Activated CD4-positive, CD25-positive, alpha-beta regulatory T cell treated with anti-CD3 and anti-CD28 coated beads, Interleukin-2, amount 50 U/mL, for 16 hours (primary cell): ENCODE measurements around the gene NOS1AP.
"Not testable (repeated sequence)": the region's sequence is repeated elsewhere in the genome, so short reads cannot be mapped to it uniquely, and the experiment has no call there.

Experiments used
- DNase-seq: peaks from one replicate; pipeline ENCODE4 v3.0.0-alpha.2; 2020; ENCODE audit warnings: low read depth, low spot score

Gene NOS1AP

DNA sequence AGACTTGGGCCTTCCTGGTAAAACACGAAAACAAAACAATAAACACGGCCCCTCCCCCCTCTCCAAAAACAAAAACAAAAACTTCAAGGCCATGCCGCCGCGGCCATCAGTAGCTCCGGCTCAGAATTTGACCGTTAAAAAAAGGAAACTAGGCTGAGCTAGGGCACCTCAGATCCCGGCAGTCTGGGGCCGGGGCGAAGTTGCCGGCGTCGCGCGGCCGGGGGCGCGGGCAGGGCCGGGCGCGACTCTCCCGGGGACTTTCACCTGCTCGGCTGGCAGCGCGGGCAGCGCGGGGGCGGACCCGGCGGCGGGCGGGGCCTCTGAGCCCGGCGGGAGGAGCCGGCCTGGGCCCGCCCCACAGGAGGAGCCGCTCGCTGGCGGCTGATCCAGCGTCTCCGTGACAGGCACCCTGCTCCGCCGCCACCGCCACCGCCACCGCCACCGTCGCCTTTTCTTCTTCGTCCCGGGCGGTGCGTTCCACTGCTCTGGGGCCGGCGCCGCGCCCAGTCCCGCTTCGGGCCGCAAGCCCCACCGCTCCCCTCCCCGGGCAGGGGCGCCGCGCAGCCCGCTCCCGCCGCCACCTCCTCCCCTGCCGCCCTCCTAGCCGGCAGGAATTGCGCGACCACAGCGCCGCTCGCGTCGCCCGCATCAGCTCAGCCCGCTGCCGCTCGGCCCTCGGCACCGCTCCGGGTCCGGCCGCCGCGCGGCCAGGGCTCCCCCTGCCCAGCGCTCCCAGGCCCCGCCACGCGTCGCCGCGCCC is at the start of gene NOS1AP:
TSS of gene NOS1AP (plus strand) at position 358 of the 760 bp plus-strand sequence. CDS start 487 bp downstream, outside the sequence.
- DNase-seq: peak; percentile 36

DNA sequence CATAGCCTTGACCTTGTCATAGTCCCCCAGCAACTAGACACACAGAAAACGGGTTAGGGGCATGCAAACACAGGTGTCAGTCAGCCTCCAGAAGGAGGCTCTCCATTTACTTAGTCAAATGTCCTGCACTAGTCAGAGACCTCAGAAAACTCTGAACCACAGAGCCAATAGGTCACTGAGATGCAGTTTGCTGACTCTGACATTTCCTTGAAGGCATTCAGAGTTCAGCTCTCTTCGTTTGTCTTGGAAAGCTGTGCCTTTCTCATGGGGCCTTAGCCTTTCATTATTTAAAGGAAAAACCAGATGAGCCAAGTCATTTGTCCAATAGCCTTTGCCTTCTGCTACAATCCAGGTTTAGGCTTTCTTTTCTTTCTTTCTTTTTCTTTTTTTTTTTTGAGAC is 49.3 kb upstream of the NOS1AP start:
- no peak for DNase-seq

DNA sequence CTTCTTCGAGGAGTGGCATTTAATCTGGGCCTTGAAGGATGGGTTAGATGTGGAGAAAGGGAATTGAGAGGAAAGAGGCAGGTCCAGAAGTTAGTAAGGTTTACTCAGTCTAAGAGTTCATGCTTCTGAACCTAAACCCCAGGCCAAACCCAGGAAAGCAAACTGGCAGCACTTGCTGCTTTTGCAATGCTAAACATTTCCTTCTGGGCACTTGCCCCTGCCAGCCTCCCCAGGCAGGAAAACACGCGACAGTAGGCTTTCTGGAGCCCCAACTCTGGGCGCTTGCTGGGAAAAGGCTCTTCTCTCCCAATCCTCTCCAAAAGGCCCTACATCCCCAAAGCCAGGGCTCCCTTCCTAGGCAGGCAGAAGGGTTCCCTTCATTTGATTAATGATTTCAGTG is 48.4 kb upstream of the NOS1AP start:
- no peak for DNase-seq

DNA sequence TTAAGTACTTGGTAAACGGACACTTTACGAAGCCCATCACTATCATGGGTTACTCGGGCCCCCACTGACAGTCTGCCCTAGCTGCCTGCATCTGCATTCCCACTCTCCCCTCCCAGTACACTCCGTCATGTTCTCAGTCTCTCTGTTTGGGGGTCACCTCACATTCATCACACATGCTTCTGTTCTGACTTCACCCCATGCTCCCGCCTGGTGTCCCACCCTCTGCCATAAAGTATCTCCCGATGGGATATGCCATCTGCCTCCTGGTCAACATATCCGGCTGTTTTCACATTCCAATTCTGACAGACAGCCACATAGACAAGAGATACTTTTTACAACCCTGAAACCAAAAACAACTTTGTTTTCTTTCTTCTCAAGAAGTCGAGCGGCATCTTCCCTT is 46.9 kb upstream of the NOS1AP start:
- DNase-seq: no peak

DNA sequence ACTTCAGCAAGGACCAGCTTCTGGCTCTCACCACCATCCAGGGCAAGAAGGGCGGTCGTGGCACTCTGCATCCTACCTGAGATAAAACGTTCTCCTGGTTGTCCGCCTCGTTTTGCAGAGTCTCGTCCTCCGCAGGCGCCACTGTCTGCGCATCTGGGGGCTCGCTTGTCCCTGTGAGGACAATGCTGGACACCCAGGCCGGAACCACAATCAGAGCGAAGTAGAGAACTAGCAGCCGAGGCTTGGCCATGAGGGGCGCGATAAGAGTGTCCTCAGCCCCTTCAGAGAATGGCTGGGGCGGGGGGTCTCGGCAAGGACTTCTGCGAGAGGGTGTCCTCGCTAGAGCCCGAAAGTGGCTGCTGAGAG is 46.3 kb upstream of the NOS1AP start:
- DNase-seq: no peak

DNA sequence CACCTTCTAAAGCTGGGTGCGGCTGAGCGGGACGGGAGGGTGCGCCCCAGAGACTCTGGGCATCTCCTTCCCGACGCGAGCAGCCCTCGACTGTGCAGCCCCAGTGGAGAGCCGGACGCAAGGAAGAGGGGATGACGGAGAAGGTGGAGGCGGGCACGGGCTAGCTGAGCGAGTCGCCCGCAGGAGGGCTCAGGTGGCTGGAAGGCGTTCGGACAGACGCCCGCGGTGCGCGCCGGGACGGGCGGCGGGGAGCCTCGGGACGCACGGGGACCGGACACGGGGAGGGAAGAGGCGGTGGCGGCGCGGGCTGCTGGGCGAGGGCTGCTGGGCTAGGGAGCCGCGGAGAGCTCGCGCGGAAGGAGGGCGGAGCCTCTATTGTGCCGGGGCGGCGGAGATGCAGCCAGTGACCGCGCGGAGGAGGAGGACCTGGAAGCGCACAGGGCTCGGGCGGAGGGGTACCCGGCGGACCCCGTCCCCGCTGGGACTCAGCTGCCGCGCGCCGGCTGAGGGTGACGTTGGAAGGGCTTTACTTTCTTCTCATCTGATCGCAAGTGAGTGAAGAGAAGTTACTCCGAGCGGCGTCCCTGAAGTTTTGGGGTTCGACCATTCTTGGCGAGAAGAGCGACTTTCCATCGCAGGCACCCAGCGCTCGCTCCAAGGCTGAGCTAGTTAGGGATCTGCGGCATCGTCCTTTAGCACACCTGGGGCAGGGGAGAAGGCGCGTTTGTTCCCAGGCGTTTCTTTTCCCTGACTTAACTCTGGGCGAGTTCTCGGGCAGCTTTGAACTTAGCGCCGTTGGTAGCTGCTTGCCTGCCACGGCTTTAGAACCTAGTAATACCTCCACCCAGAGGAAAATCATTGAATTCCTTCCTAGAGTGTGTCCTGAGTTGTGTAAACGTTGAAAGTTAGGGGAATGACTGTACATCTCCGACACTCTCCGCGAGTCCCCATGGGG is 45.7 kb upstream of the NOS1AP start, which contains the start of gene OLFML2B:
TSS of gene OLFML2B (minus strand) at position 323 of the 955 bp plus-strand sequence. CDS start 439 bp downstream, outside the sequence.
- no peak for DNase-seq

DNA sequence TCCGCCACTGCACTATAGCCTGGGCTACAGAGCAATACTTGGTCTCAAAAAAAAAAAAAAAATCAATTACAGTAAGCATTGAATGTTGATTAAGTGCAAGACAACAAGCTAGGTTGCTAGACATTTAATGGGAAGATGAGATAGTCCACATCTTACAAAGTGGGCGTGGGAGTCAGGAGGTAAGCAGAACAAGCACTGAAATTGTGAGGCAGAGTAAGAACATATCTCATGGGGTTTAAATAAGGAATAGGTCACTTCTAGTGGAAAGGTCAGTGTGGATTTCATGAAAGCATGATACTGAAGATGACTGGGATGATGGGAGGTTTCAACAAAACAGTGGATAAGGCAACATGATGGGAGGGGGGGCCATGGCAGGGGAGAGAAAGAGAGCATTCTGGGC is 44.0 kb upstream of the NOS1AP start:
- no peak for DNase-seq

DNA sequence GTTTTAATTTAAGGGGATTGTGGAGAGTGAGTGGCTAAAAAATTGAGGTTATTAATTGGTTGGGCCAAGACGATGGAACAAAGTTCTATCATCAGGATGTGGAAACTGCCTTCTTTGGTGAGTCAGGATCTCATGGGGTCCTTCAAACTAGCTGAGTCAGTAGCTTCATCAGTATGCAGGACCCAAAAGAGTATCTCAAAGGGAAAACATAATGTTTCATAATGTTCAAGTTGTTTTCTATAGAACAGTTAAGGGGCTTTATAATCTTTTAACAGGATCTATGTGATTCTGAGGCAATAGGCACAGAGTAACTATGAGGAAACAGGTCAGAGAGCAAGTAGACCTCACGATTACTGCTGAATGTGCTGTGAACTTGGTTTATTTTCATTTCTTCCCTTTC is 42.6 kb upstream of the NOS1AP start:
- no peak for DNase-seq

DNA sequence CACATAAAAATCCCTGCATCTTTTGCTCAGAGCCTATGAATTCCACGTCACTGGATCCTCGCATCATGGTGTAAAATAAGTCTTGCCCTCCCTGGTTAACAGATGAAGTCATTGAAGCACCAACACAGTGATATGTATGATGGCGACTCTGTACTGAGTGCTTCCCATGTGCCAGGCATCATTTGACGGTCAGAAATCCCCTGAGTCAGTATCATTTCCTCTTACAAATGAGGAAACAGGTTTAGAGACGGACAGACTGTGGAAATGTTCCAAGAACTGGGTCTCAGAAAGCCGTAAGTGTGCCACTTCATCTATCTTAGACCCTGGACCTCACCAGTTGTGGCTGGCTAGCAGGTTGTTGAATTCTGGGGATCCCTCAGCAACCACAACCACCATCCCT is 40.8 kb upstream of the NOS1AP start:
- DNase-seq: no peak

DNA sequence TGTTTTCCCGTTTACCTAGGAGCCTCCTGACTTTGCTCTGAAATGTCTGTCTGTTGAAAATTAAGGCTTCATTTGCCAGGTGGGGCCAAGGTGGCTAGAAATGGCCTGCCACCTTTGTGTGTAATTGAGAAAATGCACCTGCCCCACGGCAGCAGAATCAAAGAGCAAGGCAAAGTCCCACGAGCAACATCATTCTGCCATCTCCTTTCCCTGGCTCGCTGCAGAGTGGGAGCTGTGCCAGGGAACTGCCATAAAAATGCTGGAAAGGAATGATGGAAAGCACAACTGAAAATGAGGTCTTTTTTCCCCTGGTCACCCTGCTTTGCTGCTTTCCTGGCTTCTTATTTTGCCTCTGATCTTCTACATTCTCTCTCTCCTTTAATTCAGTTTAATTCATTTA is 40.3 kb upstream of the NOS1AP start:
- no peak for DNase-seq

DNA sequence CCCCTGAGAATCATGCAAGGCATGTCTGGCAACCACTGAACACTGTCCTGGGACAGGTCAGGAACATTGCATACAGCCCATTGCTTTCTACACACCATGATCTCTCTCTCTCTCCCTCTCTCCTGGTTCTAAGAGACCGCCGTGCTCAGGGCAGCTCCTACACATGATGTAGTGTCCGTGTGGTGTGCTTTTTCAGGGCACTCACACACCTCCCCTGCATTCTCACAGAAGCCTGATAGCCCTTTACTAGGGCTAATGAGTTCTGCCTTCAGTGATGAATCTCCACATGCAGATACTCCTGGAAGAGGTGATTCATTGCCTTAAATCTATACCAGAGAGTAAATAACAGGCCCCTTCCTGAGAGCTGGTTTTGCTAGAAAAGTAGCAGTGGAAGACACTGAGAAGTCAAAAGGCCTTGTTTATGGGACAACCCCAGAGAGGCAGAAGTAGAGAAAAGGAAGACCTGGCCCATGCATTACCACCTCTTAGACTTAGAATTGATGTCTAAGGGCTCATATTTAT is 38.7 kb upstream of the NOS1AP start:
- no peak for DNase-seq

DNA sequence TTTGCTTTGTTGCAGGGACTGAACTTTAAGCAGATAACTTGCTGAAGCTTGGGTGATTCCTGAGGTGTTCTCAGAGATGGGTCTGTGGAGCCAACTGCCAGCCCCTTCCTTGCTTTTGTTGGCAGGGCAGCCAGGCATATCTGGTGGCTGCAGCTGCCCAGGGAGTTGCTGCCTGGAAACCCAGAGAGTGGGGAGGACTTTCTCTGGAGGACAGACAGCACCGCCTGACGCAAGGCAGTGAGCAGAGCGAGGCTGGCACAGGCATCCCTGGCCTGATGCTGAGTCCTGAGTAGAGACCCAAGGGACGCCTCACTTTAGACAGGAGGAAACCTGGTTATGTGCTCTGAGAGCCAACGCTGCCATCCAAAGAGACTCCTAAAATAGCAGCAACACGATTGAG is 36.1 kb upstream of the NOS1AP start:
- no peak for DNase-seq

DNA sequence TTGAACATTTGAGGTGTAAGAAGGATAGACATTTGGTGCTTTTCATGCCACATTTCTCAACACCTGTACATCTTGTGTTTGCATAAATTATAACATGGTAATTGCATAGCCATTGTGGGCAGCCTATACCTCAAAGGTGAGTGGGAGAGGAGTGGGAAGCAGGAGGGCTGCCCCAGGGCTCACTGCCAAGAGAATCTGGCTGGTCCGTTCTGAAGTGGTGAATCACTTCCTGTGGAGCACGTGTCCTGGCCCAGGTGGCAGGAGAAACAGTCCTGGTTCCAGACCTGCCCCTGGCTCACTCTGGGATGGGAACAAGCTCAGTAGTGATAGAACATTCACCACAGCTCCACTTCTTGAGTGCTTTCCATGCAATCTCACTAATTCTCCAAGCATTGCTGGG is 34.2 kb upstream of the NOS1AP start:
- no peak for DNase-seq

DNA sequence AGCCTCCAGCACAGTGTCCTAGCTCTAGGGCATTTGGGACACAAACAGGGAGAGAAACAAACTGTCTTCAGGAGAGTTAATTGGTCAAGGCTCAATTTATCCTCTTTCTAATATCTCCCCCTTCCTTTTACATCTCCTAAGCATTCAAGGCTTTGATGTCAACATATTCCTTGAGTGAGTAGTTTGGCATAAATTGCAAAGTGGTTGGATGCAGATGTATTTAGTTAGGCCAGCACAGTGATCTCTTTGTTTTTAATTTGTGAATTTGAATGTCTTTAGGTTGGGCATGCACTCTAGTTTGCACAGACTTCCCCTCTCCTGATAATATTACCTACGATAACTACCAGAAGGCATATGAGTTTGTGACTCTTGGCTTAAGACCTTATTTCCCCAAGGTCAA is 33.3 kb upstream of the NOS1AP start:
- no peak for DNase-seq

DNA sequence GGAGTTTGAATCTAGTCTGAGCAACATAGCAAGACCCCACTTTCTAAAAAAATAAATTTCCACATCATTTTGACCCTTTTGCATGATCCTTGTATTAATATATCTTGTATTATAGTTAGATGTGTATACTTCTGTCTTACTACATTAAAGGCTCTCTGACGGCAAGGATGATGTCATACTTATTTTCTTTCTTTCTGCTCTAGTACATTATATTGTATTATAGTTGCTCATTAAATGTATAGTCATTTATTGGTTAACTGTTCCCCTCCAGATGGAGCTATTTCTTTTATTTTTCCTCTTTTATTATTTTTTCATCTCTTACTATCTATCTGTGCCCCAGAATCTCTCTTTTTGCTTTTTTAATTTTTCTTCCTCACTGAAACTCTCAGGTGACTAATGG is 30.9 kb upstream of the NOS1AP start:
- no peak for DNase-seq

DNA sequence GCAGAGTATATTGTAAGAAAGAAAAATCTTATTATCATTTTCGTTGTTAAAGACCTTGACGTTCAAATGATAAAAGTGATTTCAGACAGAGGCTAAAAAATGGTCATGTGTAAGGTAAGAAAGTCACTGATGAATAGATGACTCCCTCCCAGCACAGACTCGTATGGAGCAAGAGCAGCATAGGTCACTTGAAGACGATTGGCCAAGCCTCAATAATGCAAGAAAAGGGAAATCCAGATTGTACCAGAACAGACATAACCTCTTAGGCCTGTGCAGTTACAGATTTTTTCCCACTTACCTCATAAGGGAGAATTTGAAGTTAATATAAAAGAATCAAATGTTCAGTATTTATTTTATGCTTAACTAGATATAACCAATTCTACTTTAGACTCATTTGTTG is 29.5 kb upstream of the NOS1AP start:
- DNase-seq: no peak

DNA sequence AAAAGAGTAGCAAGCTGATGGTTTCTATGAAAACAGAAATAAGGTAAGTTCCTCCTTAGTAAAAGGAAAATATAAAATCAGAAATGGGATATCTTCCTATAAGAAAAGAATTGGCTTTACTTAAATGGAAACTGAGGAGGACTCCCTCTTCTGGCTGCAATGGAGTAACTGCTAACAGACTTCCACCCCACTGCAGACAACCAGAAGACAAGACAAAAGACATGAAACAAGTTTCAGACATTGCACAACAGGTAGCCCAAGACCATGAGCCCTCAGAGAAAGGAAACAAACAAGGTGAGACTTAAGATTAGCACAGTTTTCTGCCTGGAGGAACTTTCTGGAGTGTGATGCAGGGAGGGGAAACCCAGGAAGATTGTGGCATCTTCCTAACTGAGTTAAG is 28.8 kb upstream of the NOS1AP start:
- no peak for DNase-seq

DNA sequence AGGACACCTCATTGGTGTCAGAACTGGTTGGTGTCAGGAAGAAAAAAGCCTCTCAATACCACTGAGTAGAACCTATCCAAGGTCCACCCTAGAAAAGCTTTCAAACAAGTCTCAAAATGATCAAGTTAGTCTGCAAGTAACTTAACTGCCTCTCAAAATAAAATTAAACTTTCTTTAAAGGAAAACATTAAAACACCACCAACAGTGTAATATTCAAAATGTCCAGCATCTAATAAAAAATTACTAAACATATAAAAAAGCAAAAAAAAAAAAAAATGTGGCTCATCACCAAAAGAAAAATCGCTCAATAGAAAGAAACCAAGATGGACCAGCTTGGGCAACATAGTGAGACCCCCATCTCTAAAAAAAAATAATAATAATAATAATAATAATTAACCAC is 27.1 kb upstream of the NOS1AP start:
- DNase-seq: no peak

DNA sequence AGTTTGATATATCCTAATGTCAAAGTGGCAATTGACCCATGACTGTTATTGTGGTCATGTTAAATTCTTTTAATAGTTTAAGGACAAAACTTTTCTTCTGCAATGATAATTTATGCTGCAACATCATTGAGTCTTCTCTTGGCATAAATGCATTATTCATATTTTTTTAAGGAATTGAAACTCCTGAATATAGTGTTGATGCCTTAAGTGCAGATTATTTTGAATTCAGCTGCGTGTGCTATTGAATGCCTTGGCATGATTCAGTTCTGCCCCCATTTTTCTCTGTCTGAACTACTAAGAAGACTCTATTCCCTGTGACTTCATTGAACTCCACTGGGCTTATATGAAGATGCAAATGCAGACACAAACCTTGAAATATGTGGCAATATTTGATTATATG is 22.6 kb upstream of the NOS1AP start:
- no peak for DNase-seq

DNA sequence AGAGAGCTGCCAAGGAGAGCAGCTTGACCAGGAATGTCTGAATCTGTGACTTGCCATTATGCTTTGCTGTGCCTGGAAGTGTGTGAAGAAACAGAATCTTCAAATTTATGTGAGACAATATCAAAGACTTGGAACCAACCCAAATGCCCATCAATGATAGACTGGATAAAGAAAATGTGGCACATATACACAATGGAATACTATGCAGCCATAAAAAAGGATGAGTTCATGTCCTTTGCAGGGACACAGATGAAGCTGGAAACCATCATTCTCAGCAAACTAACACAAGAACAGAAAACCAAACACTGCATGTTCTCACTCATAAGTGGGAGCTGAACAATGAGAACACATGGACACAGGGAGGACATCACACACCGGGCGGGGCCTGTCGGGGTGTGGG is 15.5 kb upstream of the NOS1AP start:
- DNase-seq: not testable (repeated sequence)

DNA sequence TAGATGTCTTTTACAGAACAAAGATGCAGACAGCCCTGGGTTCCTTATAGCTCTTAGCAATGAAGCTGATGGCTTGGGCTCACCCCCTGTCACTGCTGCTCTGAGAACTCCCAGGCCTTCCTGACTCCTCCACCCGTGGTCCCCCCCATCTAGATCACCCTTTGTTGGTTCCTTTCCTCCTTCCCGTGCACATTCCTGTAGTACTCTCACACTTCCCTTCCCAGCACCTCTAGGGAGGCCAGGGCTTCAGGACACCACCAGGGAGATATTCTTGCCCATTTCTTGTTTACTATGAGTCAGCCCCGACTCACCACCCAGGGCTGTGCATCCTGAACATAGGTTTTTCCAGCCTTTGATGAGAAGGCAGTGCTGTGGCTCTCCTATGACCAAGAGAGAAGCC is 14.4 kb upstream of the NOS1AP start:
- DNase-seq: no peak

DNA sequence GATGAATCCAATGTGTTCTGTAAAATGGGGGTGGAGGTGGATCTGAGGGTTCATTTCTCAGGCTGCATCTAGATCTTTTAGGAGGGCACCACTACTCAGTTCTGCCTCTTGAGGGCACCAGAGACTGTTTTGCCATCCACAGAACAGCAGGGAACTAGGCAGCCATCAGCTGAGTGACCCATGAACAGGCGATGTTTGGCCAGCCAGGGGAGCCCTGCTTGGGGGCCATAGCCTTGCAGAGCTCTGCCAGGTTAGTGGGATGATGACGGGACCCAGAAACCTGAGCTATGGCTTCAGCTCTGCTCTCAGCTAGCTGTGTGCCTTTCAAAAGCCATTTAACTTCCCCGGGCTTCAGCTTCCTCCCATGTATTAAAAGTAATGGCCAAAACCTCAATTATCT is 13.4 kb upstream of the NOS1AP start:
- no peak for DNase-seq

DNA sequence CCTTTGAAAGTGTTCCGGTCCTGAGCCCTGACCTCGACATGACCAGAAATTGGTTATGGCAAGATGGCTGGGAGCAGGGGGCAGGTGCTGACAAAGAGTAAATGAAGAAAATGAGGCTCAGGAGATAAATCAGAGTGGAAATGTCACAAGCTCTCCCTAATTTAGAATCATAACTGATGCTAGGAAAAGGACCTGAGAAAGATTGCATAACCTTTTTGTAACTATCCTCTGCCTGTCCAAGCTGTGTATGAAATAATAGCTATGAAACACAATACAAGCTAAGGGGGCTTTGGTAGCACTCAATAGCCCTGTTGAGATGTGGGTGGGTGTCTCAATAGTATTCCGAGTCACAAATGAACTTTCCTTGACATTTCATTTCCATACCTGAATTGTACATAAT is 12.9 kb upstream of the NOS1AP start:
- no peak for DNase-seq
